Left colon (tissue), 2 donors: ENCODE measurements around the gene FBLN2. TPM values are rescaled to one million over a fixed set of nuclear protein-coding genes. Genes with fewer than 3 reads are reported as not detected.
"Not testable (repeated sequence)": the region's sequence is repeated elsewhere in the genome, so short reads cannot be mapped to it uniquely, and the experiment has no call there.

Experiments
- ATAC-seq: fragments of 200-7000 bp; cut with Tn5 transposase; one replicate; pipeline ENCODE4 v1.9.1; 2020; ENCODE audit warnings: mild to moderate bottlenecking, moderate library complexity
- DNase-seq, 2 donors: peaks; one replicate each; pipeline ENCODE4 v3.0.0-alpha.2; 2020
- intact Hi-C, 2 donors: fragments of 100-400 bp; cut with DNase I in 1 of 2; cut with micrococcal nuclease in 1 of 2; formaldehyde crosslinking; loops; one replicate each; pipeline versions ENCODE4 v1.11.2 to v1.14.0; 2022; cut with DNase I, micrococcal nuclease
- total RNA-seq, 2 donors: library from RNA; stranded (reverse); fragmentation: NEBNext Ultra II Directional; extraction: Animal tissue kit (Norgen Biotek cat#: 25700); gene quantifications; one replicate each; pipeline ENCODE4 v1.2.1, GENCODE V29; 2021
- donor health status: DM: no; HTN: no; CAD: no.
- donor health status: DM: yes; HTN: yes; CAD: no.

The FBLN2 gene
- total RNA-seq, 2 donors from 2014 or later: 20.7 to 22.8 TPM

DNA sequence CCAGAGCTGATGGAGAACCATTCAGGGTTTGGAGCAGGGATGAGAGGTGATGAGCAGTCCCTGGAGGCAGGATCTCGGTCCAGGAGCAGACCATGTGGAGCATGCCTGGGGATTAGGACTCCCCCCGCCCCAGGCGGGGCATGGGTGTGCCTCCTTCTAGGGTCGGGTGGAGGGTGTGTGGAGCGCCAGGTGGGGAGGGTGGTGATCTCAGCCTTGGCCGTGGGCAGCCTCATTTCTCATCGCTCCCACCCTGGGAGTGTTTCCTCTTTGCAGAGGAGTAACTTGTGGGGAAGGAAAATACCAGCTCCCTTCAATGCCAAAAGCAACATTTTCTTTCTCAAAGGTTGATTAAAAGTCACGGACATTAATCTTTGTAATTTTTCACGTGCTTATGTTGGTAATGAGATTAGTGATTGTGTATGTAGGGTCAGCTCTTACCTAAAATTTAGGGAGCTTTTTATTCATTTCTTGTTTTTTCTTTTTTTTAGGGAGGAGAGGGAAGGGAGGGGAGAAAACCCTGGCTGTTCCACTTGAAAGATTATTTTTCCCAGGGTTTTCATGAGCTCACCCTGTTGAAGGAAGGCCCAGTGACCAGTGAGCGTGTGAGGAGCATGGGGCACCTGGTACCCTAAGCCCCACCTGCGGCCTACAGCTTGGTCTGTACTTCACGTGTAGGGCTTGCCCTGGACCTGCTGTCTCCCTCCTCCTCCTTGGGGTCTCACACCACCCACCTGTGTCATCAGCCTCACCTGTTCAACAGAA is 11.0 kb downstream of the FBLN2 start:
- no peak for ATAC-seq
- intact Hi-C loops: no loop called here
- DNase-seq: no peak

- no peak for DNase-seq
- no peak for ATAC-seq
- intact Hi-C loops: no loop called here
These were observed 12.5 kb downstream of the FBLN2 start for GRCh38 chr3:13561376-13561775.

- ATAC-seq (no peak), DNase-seq (no peak)
- intact Hi-C loops: no loop called here
These were observed 13.0 kb downstream of the FBLN2 start for GRCh38 chr3:13561967-13562366.

DNA sequence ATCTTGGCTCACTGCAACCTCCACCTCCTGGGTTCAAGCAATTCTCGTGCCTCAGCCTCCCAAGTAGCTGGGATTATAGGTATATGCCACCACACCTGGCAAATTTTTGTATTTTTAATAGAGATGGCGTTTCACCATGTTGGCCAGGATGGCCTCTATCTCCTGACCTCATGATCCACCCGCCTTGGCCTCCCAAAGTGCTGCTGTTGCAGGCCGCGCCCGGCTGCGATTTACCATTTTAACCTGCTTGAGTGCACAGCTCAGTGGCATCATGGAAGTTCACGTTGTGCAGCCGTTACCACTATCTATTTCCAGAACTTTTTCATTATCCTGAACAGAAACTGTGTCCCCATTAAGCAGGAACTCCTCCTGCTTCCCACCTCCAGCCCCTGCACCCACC is 13.5 kb downstream of the FBLN2 start:
- intact Hi-C loops, DNase-seq, ATAC-seq: not testable (repeated sequence)

DNA sequence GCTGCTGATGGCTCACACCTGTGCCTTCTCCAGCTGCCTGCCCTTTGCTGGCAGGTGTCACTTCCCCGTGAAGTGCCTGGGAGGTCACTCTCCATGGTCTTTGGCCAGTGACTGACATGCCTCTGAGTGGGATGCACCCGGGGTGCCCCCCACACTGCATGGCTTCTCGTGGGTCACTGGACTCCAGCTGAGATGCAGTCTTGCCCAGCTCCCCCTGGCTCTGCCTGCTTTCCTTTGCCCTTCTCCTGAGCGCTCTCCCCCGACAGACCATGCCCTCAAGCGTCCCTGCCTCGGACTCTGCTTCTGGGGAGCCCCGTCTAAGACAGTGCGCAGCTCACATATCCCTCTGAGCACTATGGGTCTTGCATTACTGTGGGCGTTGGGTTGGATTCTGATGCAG is 14.4 kb downstream of the FBLN2 start:
- DNase-seq (no peak), ATAC-seq (no peak)
- intact Hi-C loops: no loop called here

- intact Hi-C loops: no loop called here
- ATAC-seq (no peak), DNase-seq (no peak)
These were observed 15.0 kb downstream of the FBLN2 start for GRCh38 chr3:13563911-13564310.

DNA sequence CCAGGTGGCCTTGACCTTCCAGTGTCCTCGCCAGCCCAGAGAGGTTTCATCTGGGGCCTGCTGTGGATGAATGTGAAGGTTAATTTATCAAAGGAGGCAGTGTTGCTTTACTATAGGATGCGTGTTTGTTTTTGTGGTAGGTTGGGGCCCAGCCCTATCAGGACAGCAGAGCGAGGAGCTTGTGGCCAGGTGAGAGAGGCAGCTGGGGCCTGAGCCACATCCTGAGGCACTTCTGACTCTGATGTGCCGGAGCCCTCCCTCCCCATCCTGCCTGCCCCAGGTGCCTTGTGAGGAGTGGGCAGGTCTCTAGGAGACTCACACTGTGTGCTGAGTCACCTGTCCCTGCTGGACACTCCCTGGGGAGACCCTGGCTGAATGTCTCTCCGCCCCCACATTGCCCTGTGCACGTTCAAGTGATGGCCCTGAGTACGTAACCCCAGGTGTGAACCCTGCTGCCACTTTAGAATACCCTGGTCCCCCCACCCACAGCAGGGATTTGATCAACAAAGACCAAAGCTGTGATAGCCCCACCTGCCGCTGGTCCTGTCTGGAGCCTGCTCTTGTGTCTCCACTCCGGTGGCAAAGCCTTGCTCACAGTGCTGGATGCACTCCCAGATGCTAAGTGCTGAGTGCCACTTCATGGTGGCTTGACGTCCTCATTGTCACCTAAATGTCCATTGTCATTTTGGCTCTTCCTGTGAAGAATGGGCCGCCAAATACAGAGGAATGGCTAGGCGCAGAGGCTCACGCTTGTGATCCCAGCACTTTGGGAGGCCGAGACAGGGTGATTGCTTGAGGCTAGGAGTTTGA is 16.0 kb downstream of the FBLN2 start:
- intact Hi-C loops: no loop called here
- ATAC-seq (no peak), DNase-seq (no peak)

DNA sequence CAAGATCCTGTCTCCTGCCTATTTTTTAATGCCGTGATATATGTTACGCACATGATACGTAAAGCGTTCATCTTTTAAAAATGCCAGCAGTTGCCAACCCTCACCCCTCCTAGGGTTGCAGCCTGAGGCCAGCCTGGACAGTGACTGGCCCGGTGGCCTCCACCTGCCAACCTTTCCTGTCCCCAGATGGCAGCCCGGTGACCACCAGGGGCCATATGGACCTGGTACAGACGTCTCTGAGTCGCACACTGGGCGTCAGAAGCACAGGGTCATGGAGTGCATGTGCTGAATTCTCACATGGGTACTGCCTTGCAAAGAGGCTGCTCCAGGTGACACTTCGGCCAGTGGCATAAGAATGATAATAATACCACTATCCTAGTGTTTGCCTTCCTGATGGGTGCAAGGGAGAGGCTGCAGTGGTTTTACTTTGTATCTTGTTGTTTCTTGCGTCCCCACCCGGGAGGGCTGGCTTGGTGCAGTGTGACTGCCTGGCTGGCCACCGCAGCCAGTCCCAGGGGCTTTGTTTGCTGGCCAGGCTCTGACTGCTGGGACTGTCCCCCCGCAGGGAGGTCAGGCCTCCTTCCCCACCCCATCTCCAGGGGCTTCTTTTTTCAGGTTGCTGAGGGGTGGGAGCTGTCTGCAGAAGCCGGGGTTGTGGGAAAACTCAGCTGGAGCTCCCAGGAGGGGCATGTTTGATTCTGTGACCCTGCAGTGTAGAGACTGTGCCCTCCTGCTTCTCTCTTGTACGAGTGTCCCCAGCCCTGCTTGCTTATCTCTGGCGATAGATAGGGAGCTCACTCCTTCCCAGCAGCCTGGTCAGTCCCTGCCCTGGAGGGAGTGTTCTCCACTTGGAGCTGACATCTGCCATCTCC is 16.9 kb downstream of the FBLN2 start:
- intact Hi-C loops: no loop called here
- ATAC-seq (no peak), DNase-seq (no peak)

GRCh38 chr3:13566453-13566748 is 17.5 kb downstream of the FBLN2 start:
- intact Hi-C loops: no loop called here
- ATAC-seq: no peak
- DNase-seq: no peak

DNA sequence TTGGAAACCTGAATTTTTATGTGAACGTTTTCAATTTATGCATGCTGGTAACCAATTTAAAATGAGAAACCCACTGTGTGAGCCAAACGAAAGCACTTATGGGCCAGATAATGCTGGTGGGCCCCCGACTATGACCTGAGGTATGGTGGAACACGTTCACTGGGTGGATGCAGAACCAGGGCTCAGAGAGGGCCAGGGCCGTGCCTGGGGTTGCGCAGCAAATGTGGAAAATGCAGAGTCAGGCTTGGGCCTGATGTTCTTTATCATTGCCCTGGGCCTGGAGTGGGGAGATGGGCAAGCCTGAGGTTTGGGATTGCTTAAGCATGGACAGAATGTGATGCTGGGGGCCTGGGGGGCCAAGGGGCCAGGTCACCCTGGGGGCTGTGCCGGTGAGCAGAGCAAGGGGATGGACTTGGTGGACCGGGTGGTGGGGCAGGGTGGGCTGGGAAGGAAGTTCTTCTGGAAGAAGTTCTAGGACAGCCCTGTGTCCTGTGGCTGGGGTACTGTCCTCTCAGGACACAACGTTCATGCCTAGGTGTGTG is 17.9 kb downstream of the FBLN2 start:
- intact Hi-C loops: no loop called here
- ATAC-seq: no peak
- no peak for DNase-seq

- DNase-seq (no peak), ATAC-seq (no peak)
- intact Hi-C loops: no loop called here
These were observed 19.0 kb downstream of the FBLN2 start for GRCh38 chr3:13567684-13568514.

GRCh38 chr3:13568515-13569028 is 19.6 kb downstream of the FBLN2 start:
- intact Hi-C loops: no loop called here
- DNase-seq (no peak), ATAC-seq (no peak)

DNA sequence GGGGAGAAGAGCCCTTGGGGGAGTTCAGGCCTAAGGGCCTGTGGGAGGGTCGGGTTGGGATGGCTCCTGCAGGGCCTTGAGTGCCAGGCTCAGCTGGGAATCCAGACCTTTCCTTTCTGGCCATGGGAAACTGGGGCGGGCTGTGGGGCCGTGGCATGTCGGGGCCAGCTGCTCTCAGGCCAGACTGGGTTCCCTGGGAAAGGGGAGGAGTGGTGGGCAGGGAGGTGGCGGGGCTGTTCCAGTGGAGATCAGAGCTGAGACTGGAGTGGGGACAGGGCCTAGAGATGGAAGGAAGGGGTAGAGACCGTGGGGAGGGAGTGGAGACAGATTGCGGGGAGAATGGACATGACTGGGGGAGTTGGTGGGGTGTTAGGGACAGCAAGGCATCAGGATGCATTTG is 20.3 kb downstream of the FBLN2 start:
- DNase-seq: no peak
- intact Hi-C loops: no loop called here
- no peak for ATAC-seq

DNA sequence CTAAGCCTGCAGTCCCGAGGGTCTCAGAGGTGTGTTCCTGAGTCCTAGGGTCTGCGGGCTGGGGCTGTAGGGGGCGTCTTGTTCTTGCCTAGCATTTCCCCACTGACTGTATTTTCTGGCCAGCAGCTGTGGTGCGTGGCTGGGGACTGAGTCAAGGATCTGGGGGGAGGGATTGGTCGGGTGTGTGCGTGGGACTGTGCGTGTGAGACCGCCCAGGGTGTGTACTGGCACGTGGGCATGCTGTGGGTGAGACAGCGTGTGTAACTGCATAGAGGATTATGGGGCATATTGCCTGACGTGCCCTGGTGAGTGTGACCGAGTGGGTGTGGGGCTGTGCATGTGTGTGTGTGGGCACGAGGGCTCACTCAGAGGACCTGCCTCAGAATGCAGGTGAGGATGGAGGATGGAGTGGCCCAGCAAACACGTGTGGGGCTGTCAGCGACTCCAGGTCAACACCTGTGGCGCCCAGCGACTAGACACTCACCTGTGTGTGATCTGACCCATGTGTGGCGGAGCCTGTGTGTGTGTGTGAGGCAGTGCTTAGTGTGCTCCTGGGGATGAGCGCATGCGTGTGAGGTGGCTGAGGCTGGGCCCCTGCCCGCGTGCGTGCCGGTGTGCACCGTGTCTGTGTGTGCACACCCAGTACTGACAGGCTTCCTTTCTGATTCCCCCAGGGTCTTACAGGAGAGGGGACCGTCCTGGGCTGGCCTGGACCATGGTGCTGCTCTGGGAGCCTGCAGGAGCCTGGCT is 20.9 kb downstream of the FBLN2 start:
- intact Hi-C loops: no loop called here
- no peak for DNase-seq
- no peak for ATAC-seq

DNA sequence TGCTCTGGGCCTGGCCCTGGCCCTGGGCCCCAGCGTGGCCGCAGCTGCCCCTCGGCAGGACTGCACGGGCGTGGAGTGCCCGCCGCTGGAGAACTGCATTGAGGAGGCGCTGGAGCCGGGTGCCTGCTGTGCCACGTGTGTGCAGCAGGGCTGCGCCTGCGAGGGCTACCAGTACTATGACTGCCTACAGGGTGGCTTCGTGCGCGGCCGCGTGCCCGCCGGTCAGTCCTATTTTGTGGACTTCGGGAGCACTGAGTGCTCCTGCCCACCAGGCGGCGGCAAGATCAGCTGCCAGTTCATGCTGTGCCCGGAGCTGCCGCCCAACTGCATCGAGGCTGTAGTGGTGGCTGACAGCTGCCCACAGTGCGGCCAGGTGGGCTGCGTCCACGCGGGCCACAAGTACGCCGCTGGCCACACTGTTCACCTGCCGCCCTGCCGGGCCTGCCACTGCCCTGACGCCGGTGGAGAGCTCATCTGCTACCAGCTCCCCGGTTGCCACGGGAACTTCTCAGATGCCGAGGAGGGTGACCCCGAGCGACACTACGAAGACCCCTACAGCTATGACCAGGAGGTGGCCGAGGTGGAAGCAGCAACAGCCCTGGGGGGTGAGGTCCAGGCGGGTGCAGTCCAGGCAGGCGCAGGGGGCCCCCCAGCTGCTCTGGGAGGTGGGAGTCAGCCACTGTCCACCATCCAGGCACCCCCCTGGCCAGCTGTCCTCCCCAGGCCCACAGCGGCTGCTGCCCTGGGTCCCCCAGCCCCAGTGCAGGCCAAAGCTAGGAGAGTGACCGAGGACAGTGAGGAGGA is 21.7 kb downstream of the FBLN2 start:
- no peak for ATAC-seq
- intact Hi-C loops: no loop called here

DNA sequence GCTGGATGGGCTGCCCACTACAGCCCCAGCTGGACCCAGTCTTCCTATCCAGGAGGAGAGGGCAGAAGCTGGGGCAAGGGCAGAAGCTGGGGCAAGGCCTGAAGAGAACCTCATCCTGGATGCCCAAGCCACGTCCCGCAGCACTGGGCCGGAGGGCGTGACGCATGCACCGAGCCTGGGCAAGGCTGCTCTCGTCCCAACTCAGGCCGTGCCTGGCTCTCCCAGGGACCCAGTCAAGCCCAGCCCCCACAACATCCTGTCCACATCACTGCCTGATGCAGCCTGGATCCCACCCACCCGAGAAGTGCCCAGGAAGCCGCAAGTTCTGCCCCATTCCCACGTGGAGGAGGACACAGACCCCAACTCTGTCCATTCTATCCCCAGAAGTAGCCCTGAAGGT is 22.3 kb downstream of the FBLN2 start:
- intact Hi-C loops: no loop called here
- ATAC-seq (no peak), DNase-seq (no peak)

More for the DNA sequence above, 21.7 kb downstream of the FBLN2 start:
- DNase-seq: no peak
